Fibroblast of lung (primary cell): ENCODE measurements around the gene DCTN2.

ENCODE experiments used
- EZH2 ChIP-seq: IDR thresholded peaks from 2 replicates; pipeline ENCODE4 v1.5.1; 2012; ENCODE audit warnings: low read length, control low read depth, mild to moderate bottlenecking; ENCODE audit errors: missing control alignments
- TF ChIP-seq, protein P1 (sequence below), 2 donors: IDR thresholded peaks in 1 of 2; conservative IDR thresholded peaks in 1 of 2; 1 replicate in 1 of 2; 2 replicates in 1 of 2; pipeline ENCODE4 v1.5.1; 2011 to 2012; ENCODE audit warnings: low read length in 2 of 2, control low read depth in 1 of 2, inconsistent platforms in 1 of 2, low read depth in 1 of 2, mild to moderate bottlenecking in 1 of 2

DNA sequence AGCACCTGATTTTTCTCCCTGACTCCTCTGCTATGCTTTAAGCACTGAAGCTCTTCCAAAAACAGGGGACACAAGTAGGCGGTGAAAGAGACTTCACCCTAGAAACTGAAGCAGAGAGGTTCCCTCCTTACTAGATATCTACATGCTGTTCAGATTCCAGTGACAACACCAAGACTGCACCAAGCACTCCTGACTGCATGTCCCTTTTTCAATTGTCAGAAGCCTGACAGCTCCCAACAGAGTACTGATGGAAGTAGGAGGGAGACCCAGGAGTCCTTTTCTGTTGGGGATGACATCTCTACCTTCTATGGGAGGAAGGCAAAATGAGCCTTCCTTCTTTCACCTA, 10.4 kb downstream of the DCTN2 start:
- TF ChIP-seq, protein P1, sequence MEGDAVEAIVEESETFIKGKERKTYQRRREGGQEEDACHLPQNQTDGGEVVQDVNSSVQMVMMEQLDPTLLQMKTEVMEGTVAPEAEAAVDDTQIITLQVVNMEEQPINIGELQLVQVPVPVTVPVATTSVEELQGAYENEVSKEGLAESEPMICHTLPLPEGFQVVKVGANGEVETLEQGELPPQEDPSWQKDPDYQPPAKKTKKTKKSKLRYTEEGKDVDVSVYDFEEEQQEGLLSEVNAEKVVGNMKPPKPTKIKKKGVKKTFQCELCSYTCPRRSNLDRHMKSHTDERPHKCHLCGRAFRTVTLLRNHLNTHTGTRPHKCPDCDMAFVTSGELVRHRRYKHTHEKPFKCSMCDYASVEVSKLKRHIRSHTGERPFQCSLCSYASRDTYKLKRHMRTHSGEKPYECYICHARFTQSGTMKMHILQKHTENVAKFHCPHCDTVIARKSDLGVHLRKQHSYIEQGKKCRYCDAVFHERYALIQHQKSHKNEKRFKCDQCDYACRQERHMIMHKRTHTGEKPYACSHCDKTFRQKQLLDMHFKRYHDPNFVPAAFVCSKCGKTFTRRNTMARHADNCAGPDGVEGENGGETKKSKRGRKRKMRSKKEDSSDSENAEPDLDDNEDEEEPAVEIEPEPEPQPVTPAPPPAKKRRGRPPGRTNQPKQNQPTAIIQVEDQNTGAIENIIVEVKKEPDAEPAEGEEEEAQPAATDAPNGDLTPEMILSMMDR (conservative IDR thresholded peaks at IDR 0.05 in 1 of 2, IDR thresholded peaks at IDR 0.05 in 1 of 2; ENCODE audit: low read depth in 1 of 2, low read length in 2 of 2) = no peak
- no peak for TF ChIP-seq EZH2
